ENCODE results near the gene SCAMP4. TPM values are rescaled to one million over a fixed set of nuclear protein-coding genes. Genes with fewer than 3 reads are reported as not detected.

The SCAMP4 gene
- total and polyA plus RNA-seq, 2 of the 13 experiments (the other 11 are each of a cell fraction or from before 2014, with no cell fraction given) = 10.7 to 13.7 TPM

DNA sequence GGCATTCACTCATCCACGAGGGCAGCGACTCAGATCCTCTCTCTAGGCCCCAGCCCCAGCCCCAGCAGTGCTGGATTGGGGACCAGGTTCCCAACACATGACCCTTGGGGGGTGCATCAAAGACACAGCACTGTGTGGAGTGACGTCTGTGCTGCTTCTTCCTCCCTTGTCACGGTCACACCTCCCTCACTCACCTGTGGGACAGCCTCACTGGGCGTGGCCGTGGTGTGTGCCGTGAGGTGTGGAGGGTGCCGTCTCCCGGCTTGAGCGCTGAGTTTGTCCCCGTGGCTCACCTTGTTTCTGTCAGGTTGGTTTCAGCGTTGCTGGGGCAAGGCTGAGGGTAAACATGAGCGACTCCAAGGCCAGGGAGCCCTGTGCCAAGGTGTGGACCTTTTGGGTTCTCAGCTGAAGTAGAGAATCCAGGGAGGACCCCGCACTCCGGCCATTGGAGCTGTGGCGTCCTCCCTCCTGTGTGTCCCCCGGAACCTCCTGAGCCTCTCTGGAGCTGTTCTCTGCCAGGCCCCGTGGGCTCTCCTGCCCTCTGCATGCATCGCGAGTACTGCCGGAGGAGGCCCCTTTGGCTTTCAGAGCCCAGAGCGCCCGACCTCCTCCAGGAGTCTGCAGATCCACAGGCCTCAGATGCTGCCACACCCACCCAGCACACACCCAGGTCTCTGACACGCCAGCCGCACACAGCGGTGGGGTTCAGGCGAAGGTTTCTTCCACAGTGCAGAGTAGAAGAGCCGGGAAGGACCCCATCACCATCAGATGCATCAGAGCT, 69.4 kb downstream of the SCAMP4 start:
- ChIA-PET CTCF (ENCODE audit: low intra/inter-chr PET ratio, low total read pairs) (no interaction called here), POLR2A (no interaction called here)
- no TSS peak for BruUV-seq (replicated peaks)
- no peak overlapping the region for H3K4me2 ChIP-seq (ENCODE audit: low read depth, low read length)
- no peak for DNase-seq (ENCODE audit: low spot score)
- FAIRE-seq = no peak
- H3K9ac ChIP-seq (ENCODE audit: insufficient read depth, low read depth, low read length) = no peak overlapping the region
- H3K9me3 ChIP-seq (ENCODE audit: low read length) = no peaks in the 10 kb centered on the region
- no peaks in the 10 kb centered on the region for H3K27me3 ChIP-seq (ENCODE audit: control insufficient read depth in 1 of 2, insufficient read depth in 2 of 2, low read length in 2 of 2)
- in situ Hi-C loops (cut with HindIII; ENCODE audit: extremely low pct_ligation_motif_present, low pct_unique_long_range_greater_than_20kb) = no loop called here
- ATAC-seq = no peak
- peaks cover 14 to 43% of the 10 kb centered on the region in 2 experiments for H3K36me3 ChIP-seq (replicated peaks in 1 of 2; ENCODE audit: control insufficient read depth in 1 of 2, insufficient read depth in 2 of 2, low read length in 2 of 2)
- H2AFZ ChIP-seq (ENCODE audit: low read length) = no peak overlapping the region
- TF ChIP-seq ZNF563 (CRISPR knock-in tag; IDR thresholded peaks at IDR 0.05) = no peak
- TF ChIP-seq SNAPC5 (CRISPR knock-in tag; IDR thresholded peaks at IDR 0.05; ENCODE audit: borderline replicate concordance) = no peak
- TF ChIP-seq ZNF337 (CRISPR knock-in tag; IDR thresholded peaks at IDR 0.05; ENCODE audit: borderline replicate concordance, low read depth) = no peak
- no peak for TF ChIP-seq REXO4 (CRISPR knock-in tag; IDR thresholded peaks at IDR 0.05; ENCODE audit: borderline replicate concordance)
- TF ChIP-seq HHEX (CRISPR knock-in tag; IDR thresholded peaks at IDR 0.05) = no peak
- TF ChIP-seq ARID3A (IDR thresholded peaks at IDR 0.05; ENCODE audit: low read depth, low read length) = no peak
- TF ChIP-seq THAP8 (CRISPR knock-in tag; IDR thresholded peaks at IDR 0.05; ENCODE audit: borderline replicate concordance) = no peak
- no peak for TF ChIP-seq TOE1 (CRISPR knock-in tag; IDR thresholded peaks at IDR 0.05)
- TF ChIP-seq, protein P1, sequence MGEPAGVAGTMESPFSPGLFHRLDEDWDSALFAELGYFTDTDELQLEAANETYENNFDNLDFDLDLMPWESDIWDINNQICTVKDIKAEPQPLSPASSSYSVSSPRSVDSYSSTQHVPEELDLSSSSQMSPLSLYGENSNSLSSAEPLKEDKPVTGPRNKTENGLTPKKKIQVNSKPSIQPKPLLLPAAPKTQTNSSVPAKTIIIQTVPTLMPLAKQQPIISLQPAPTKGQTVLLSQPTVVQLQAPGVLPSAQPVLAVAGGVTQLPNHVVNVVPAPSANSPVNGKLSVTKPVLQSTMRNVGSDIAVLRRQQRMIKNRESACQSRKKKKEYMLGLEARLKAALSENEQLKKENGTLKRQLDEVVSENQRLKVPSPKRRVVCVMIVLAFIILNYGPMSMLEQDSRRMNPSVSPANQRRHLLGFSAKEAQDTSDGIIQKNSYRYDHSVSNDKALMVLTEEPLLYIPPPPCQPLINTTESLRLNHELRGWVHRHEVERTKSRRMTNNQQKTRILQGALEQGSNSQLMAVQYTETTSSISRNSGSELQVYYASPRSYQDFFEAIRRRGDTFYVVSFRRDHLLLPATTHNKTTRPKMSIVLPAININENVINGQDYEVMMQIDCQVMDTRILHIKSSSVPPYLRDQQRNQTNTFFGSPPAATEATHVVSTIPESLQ (CRISPR knock-in tag; conservative IDR thresholded peaks at IDR 0.05) = no peak
- H3K79me2 ChIP-seq (ENCODE audit: insufficient read depth, low read length) = peaks cover 3% of the 10 kb centered on the region
- no peak overlapping the region for H3K4me3 ChIP-seq (replicated peaks in 1 of 3; ENCODE audit: insufficient read depth in 1 of 3, low read depth in 2 of 3, low read length in 3 of 3)
- intact Hi-C loops (cut with micrococcal nuclease; ENCODE audit: unreplicated experiment) = no loop called here
- peaks cover 8% of the 10 kb centered on the region; the same call in 1 of the 2 replicates for H4K20me1 ChIP-seq (ENCODE audit: insufficient read depth, low read length)
- H3K27ac ChIP-seq (ENCODE audit: extremely low read length, insufficient read depth, low read length) = no peak overlapping the region
- over 99% methylated on average over 17 of the region's 28 CpGs for WGBS (ENCODE audit: low lambda C conversion rate)
- H3K4me1 ChIP-seq (ENCODE audit: insufficient read depth, low read length) = no peaks in the 10 kb centered on the region

Data from HepG2 (cell line).